ENCODE data around the gene NIPAL1. TPM values are rescaled to one million over a fixed set of nuclear protein-coding genes. Genes with fewer than 3 reads are reported as not detected.

Gene NIPAL1
- total and polyA plus RNA-seq, 5 donors from 2014 or later: 0.15 to 0.74 (median 0.62) TPM; not detected in 1

- Mint-ChIP-seq H3K36me3 (no peaks in the 10 kb centered on the region), H3K27me3 (peaks cover 41% of the 10 kb centered on the region), H3K9me3 (peaks cover 0 to 2% (median 0%) of the 10 kb centered on the region in 7 donors), H3K4me1 (peaks cover 0 to 18% (median 10%) of the 10 kb centered on the region in 4 donors), H3K27ac (no peak overlapping the region), H3K4me3 (no peak overlapping the region)
- ATAC-seq (ENCODE audit: low read depth in 2 of 2) (no peak), DNase-seq (no peak)
- Histone ChIP-seq H3K27ac (ENCODE audit: insufficient read depth, low read length, poor library complexity, severe bottlenecking) (no peak overlapping the region), H3K4me3 (ENCODE audit: low read depth, low read length) (no peak overlapping the region), H3K36me3 (ENCODE audit: control insufficient read depth, insufficient read depth, low read length) (no peaks in the 10 kb centered on the region), H3K27me3 (ENCODE audit: control insufficient read depth, insufficient read depth, low read length) (peaks cover 8% of the 10 kb centered on the region), H3K9me3 (ENCODE audit: control insufficient read depth in 2 of 2, low read length in 2 of 2) (no peaks in the 10 kb centered on the region), H3K4me1 (ENCODE audit: control insufficient read depth, insufficient read depth, low read length, poor library complexity, severe bottlenecking) (peaks cover 18% of the 10 kb centered on the region)
Observed at GRCh38 chr4:48015216-48015615, 1.4 kb upstream of the NIPAL1 start.

DNA sequence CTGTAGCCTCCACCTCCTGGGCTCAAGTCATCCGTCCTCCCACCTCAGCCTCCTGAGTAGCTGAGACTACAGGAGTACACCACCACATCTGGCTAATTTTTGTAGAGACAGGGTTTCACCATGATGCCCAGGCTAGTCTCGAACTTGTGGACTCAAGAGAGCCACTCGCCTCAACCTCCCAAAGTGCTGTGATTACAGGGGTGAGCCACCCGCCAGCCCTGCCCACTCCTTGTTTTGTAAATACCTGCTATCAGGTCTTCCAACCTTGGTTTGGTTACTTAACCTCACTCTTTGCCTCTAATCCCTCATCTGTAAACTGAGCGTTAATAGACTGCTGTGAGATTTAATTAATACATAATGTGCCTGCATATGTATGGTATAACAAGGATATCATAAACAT, 894 bp upstream of the NIPAL1 start:
- Histone ChIP-seq H3K9me3 (ENCODE audit: control insufficient read depth in 2 of 2, low read length in 2 of 2) (no peaks in the 10 kb centered on the region), H3K4me3 (ENCODE audit: low read depth, low read length) (peak overlapping the region; percentile 44), H3K36me3 (ENCODE audit: control insufficient read depth, insufficient read depth, low read length) (no peaks in the 10 kb centered on the region), H3K4me1 (ENCODE audit: control insufficient read depth, insufficient read depth, low read length, poor library complexity, severe bottlenecking) (peaks cover 18% of the 10 kb centered on the region), H3K27ac (ENCODE audit: insufficient read depth, low read length, poor library complexity, severe bottlenecking) (no peak overlapping the region), H3K27me3 (ENCODE audit: control insufficient read depth, insufficient read depth, low read length) (peaks cover 8% of the 10 kb centered on the region)
- Mint-ChIP-seq H3K27me3 (peaks cover 46% of the 10 kb centered on the region), H3K27ac (peak overlapping the region in 1 of 3 donors; percentile 68), H3K9me3 (peaks cover 0 to 2% (median 0%) of the 10 kb centered on the region in 7 donors), H3K4me1 (peaks cover 0 to 18% (median 10%) of the 10 kb centered on the region in 4 donors), H3K4me3 (peak overlapping the region; percentile 59 to 93 (median 88)), H3K36me3 (no peaks in the 10 kb centered on the region)
- ATAC-seq (ENCODE audit: low read depth in 2 of 2) (no peak), DNase-seq (no peak)

DNA sequence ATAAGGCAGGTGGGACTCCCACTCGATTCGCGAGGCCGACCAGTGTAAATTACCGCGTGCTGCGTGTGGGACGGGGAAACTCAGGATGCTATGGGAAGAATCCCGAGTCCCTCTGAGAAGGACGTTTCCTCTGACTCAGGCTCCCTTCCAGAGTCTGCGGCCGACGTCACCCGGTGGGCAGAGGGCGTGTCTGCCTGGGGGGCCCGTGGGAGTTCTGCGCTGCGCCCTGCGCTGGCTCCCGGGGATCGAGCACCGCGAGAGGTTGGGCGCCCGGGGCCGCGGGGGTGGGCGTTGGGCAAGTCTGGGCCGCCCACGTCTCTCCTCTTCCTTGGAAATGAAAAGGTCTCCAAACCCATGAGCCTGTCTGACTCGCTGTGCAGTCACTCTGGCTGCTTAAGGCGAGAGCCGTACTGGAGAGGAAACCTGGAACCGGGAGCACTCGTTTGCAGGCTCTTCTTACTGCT, 568 bp downstream of the NIPAL1 start:
- Histone ChIP-seq H3K4me1 (ENCODE audit: control insufficient read depth, insufficient read depth, low read length, poor library complexity, severe bottlenecking) (peaks cover 18% of the 10 kb centered on the region), H3K27ac (ENCODE audit: insufficient read depth, low read length, poor library complexity, severe bottlenecking) (no peak overlapping the region), H3K9me3 (ENCODE audit: control insufficient read depth in 2 of 2, low read length in 2 of 2) (no peaks in the 10 kb centered on the region), H3K27me3 (ENCODE audit: control insufficient read depth, insufficient read depth, low read length) (peaks cover 12% of the 10 kb centered on the region), H3K36me3 (ENCODE audit: control insufficient read depth, insufficient read depth, low read length) (no peaks in the 10 kb centered on the region), H3K4me3 (ENCODE audit: low read depth, low read length) (peak overlapping the region; percentile 31)
- peaks cover 0 to 19% (median 12%) of the 10 kb centered on the region in 4 donors for H3K4me1 Mint-ChIP-seq
- peak overlapping the region; percentile 62 to 93 (median 88) for H3K4me3 Mint-ChIP-seq
- no peaks in the 10 kb centered on the region for H3K36me3 Mint-ChIP-seq
- ATAC-seq (ENCODE audit: low read depth in 2 of 2) (peak in 1 of 2 donors; percentile 2), DNase-seq (peak in 1 of 3 donors; percentile 13)
- H3K27ac Mint-ChIP-seq: no peak overlapping the region
- peaks cover 42% of the 10 kb centered on the region for H3K27me3 Mint-ChIP-seq
- H3K9me3 Mint-ChIP-seq: no peaks in the 10 kb centered on the region

- Histone ChIP-seq H3K27ac (ENCODE audit: insufficient read depth, low read length, poor library complexity, severe bottlenecking) (no peak overlapping the region), H3K27me3 (ENCODE audit: control insufficient read depth, insufficient read depth, low read length) (peaks cover 14% of the 10 kb centered on the region), H3K4me1 (ENCODE audit: control insufficient read depth, insufficient read depth, low read length, poor library complexity, severe bottlenecking) (peaks cover 18% of the 10 kb centered on the region), H3K36me3 (ENCODE audit: control insufficient read depth, insufficient read depth, low read length) (no peaks in the 10 kb centered on the region), H3K4me3 (ENCODE audit: low read depth, low read length) (no peak overlapping the region), H3K9me3 (ENCODE audit: control insufficient read depth in 2 of 2, low read length in 2 of 2) (no peaks in the 10 kb centered on the region)
- H3K36me3 Mint-ChIP-seq: no peaks in the 10 kb centered on the region
- DNase-seq (no peak), ATAC-seq (ENCODE audit: low read depth in 2 of 2) (no peak)
- no peaks in the 10 kb centered on the region for H3K9me3 Mint-ChIP-seq
- no peak overlapping the region for H3K27ac Mint-ChIP-seq
- peaks cover 0 to 19% (median 12%) of the 10 kb centered on the region in 4 donors for H3K4me1 Mint-ChIP-seq
- H3K4me3 Mint-ChIP-seq: peak overlapping the region in 2 of 4 donors; percentile 34
- H3K27me3 Mint-ChIP-seq: peaks cover 47% of the 10 kb centered on the region
Observed at GRCh38 chr4:48018112-48018511, 1.5 kb downstream of the NIPAL1 start.

- ATAC-seq (ENCODE audit: low read depth in 2 of 2) (no peak), DNase-seq (no peak)
- H3K27me3 Mint-ChIP-seq: peaks cover 41% of the 10 kb centered on the region
- H3K36me3 Mint-ChIP-seq: no peaks in the 10 kb centered on the region
- peaks cover 13% of the 10 kb centered on the region for H3K4me1 ChIP-seq (ENCODE audit: control insufficient read depth, insufficient read depth, low read length, poor library complexity, severe bottlenecking)
- H3K36me3 ChIP-seq (ENCODE audit: control insufficient read depth, insufficient read depth, low read length): no peaks in the 10 kb centered on the region
- no peaks in the 10 kb centered on the region for H3K9me3 ChIP-seq (ENCODE audit: control insufficient read depth in 2 of 2, low read length in 2 of 2)
- no peak overlapping the region for H3K4me3 ChIP-seq (ENCODE audit: low read depth, low read length)
- peaks cover 0 to 14% (median 8%) of the 10 kb centered on the region in 4 donors for H3K4me1 Mint-ChIP-seq
- no peaks in the 10 kb centered on the region for H3K9me3 Mint-ChIP-seq
- no peak overlapping the region for H3K27ac ChIP-seq (ENCODE audit: insufficient read depth, low read length, poor library complexity, severe bottlenecking)
- no peak overlapping the region for H3K27ac Mint-ChIP-seq
- peaks cover 9% of the 10 kb centered on the region for H3K27me3 ChIP-seq (ENCODE audit: control insufficient read depth, insufficient read depth, low read length)
- no peak overlapping the region for H3K4me3 Mint-ChIP-seq
Observed at GRCh38 chr4:48021100-48021499, 4.5 kb downstream of the NIPAL1 start.

GRCh38 chr4:48022192-48022799, 5.7 kb downstream of the NIPAL1 start:
- Mint-ChIP-seq H3K27ac (no peak overlapping the region), H3K27me3 (peaks cover 36% of the 10 kb centered on the region), H3K9me3 (no peaks in the 10 kb centered on the region), H3K36me3 (no peaks in the 10 kb centered on the region), H3K4me3 (no peak overlapping the region), H3K4me1 (peaks cover 0 to 11% (median 5%) of the 10 kb centered on the region in 4 donors)
- Histone ChIP-seq H3K4me3 (ENCODE audit: low read depth, low read length) (no peak overlapping the region), H3K27ac (ENCODE audit: insufficient read depth, low read length, poor library complexity, severe bottlenecking) (no peak overlapping the region), H3K27me3 (ENCODE audit: control insufficient read depth, insufficient read depth, low read length) (peaks cover 10% of the 10 kb centered on the region), H3K4me1 (ENCODE audit: control insufficient read depth, insufficient read depth, low read length, poor library complexity, severe bottlenecking) (peaks cover under 1% of the 10 kb centered on the region), H3K36me3 (ENCODE audit: control insufficient read depth, insufficient read depth, low read length) (no peaks in the 10 kb centered on the region), H3K9me3 (ENCODE audit: control insufficient read depth in 2 of 2, low read length in 2 of 2) (no peaks in the 10 kb centered on the region)
- ATAC-seq (ENCODE audit: low read depth in 2 of 2) (no peak), DNase-seq (no peak)

GRCh38 chr4:48024522-48024921, 8.0 kb downstream of the NIPAL1 start:
- Histone ChIP-seq H3K4me3 (ENCODE audit: low read depth, low read length) (no peak overlapping the region), H3K9me3 (ENCODE audit: control insufficient read depth in 2 of 2, low read length in 2 of 2) (no peaks in the 10 kb centered on the region), H3K36me3 (ENCODE audit: control insufficient read depth, insufficient read depth, low read length) (no peaks in the 10 kb centered on the region), H3K4me1 (ENCODE audit: control insufficient read depth, insufficient read depth, low read length, poor library complexity, severe bottlenecking) (no peaks in the 10 kb centered on the region), H3K27me3 (ENCODE audit: control insufficient read depth, insufficient read depth, low read length) (peaks cover 8% of the 10 kb centered on the region), H3K27ac (ENCODE audit: insufficient read depth, low read length, poor library complexity, severe bottlenecking) (no peak overlapping the region)
- DNase-seq (no peak), ATAC-seq (ENCODE audit: low read depth in 2 of 2) (no peak)
- no peaks in the 10 kb centered on the region for H3K36me3 Mint-ChIP-seq
- no peak overlapping the region for H3K4me3 Mint-ChIP-seq
- no peak overlapping the region for H3K27ac Mint-ChIP-seq
- no peaks in the 10 kb centered on the region for H3K9me3 Mint-ChIP-seq
- peaks cover 0 to 10% (median 6%) of the 10 kb centered on the region in 4 donors for H3K4me1 Mint-ChIP-seq
- peaks cover 39% of the 10 kb centered on the region for H3K27me3 Mint-ChIP-seq

GRCh38 chr4:48025005-48025404, 8.4 kb downstream of the NIPAL1 start:
- no peak overlapping the region for H3K4me3 ChIP-seq (ENCODE audit: low read depth, low read length)
- H3K4me1 Mint-ChIP-seq: peaks cover 0 to 10% (median 7%) of the 10 kb centered on the region in 4 donors
- H3K27me3 ChIP-seq (ENCODE audit: control insufficient read depth, insufficient read depth, low read length): peaks cover 8% of the 10 kb centered on the region
- H3K9me3 ChIP-seq (ENCODE audit: control insufficient read depth in 2 of 2, low read length in 2 of 2): no peaks in the 10 kb centered on the region
- H3K36me3 ChIP-seq (ENCODE audit: control insufficient read depth, insufficient read depth, low read length): no peaks in the 10 kb centered on the region
- no peak overlapping the region for H3K4me3 Mint-ChIP-seq
- DNase-seq: no peak
- no peaks in the 10 kb centered on the region for H3K4me1 ChIP-seq (ENCODE audit: control insufficient read depth, insufficient read depth, low read length, poor library complexity, severe bottlenecking)
- no peak overlapping the region for H3K27ac Mint-ChIP-seq
- no peaks in the 10 kb centered on the region for H3K36me3 Mint-ChIP-seq
- no peak for ATAC-seq (ENCODE audit: low read depth in 2 of 2)
- no peaks in the 10 kb centered on the region for H3K9me3 Mint-ChIP-seq
- peaks cover 36% of the 10 kb centered on the region for H3K27me3 Mint-ChIP-seq
- H3K27ac ChIP-seq (ENCODE audit: insufficient read depth, low read length, poor library complexity, severe bottlenecking): no peak overlapping the region

Data from CD4-positive, CD25-positive, alpha-beta regulatory T cell (primary cell).